ENCODE data around the gene TK1. TPM values are rescaled to one million over a fixed set of nuclear protein-coding genes. Genes with fewer than 3 reads are reported as not detected.
A peak's percentile ranks its signal among the peaks of the same experiment; 100 is the strongest.

Gene TK1
- total RNA-seq, 1 donor from 2014 or later, result 5.2 TPM

GRCh38 chr17:78131172-78132083 lies 55.4 kb downstream of the TK1 start:
- peak; percentile 74 for DNase-seq (ENCODE audit: missing footprints)

GRCh38 chr17:78130437-78131101 lies 56.3 kb downstream of the TK1 start, which contains the start of gene TMC8:
Gene TMC8, plus strand, starts transcription at chr17:78130771. Its CDS starts 818 bp downstream, at chr17:78131589.
- DNase-seq (ENCODE audit: missing footprints), result peak; percentile 72
- intact Hi-C loops (cut with DNase I), result no loop called here
- ATAC-seq, result no peak

More at GRCh38 chr17:78131172-78132083, 55.4 kb downstream of the TK1 start:
- intact Hi-C loops (cut with DNase I), result no loop called here
- no peak for ATAC-seq

GRCh38 chr17:78130090-78130436 lies 56.8 kb downstream of the TK1 start:
- ATAC-seq, result no peak
- intact Hi-C loops (cut with DNase I), result no loop called here
- DNase-seq (ENCODE audit: missing footprints), result peak; percentile 2

- ATAC-seq, result no peak
- DNase-seq (ENCODE audit: missing footprints), result peak; percentile 53
- intact Hi-C loops (cut with DNase I), result loop anchor here (5.0 kb wide), 1 partner anchor 43 kb away; no protein-coding TSS in a partner anchor
These were observed 57.3 kb downstream of the TK1 start for GRCh38 chr17:78129351-78130089.

- ATAC-seq, result peak; percentile 27
- intact Hi-C loops (cut with DNase I), result loop anchor here (5.0 kb wide), 1 partner anchor 44 kb away; no protein-coding TSS in a partner anchor
- peak; percentile 85 for DNase-seq (ENCODE audit: missing footprints)
These were observed 58.1 kb downstream of the TK1 start, which contains the start of gene TMC6 for GRCh38 chr17:78128551-78129350. Gene TMC6, minus strand, starts transcription at chr17:78128755. Its CDS starts 1,923 bp downstream, at chr17:78126832.

GRCh38 chr17:78127888-78128550 lies 58.8 kb downstream of the TK1 start:
- intact Hi-C loops (cut with DNase I), result loop anchor here (5.0 kb wide), 1 partner anchor 44 kb away; no protein-coding TSS in a partner anchor
- DNase-seq (ENCODE audit: missing footprints), result peak; percentile 72
- peak; percentile 18 for ATAC-seq

- peak; percentile 90 for DNase-seq (ENCODE audit: missing footprints)
- intact Hi-C loops (cut with DNase I), result loop anchor here (5.0 kb wide), 1 partner anchor 45 kb away; no protein-coding TSS in a partner anchor
- peak; percentile 52 for ATAC-seq
These were observed 59.5 kb downstream of the TK1 start for GRCh38 chr17:78127239-78127887.

GRCh38 chr17:78126895-78127238 lies 60.0 kb downstream of the TK1 start:
- DNase-seq (ENCODE audit: missing footprints), result peak; percentile 69
- no peak for ATAC-seq
- intact Hi-C loops (cut with DNase I), result loop anchor here (5.0 kb wide), 1 partner anchor 45 kb away; no protein-coding TSS in a partner anchor

- ATAC-seq (peak; percentile 29), DNase-seq (ENCODE audit: missing footprints) (peak; percentile 70)
- intact Hi-C loops (cut with DNase I), result loop anchor here (5.0 kb wide), 1 partner anchor 46 kb away; no protein-coding TSS in a partner anchor
These were observed 60.6 kb downstream of the TK1 start for GRCh38 chr17:78125976-78126894.

- intact Hi-C loops (cut with DNase I), result loop anchor here (5.0 kb wide), 1 partner anchor 47 kb away; no protein-coding TSS in a partner anchor
- DNase-seq (ENCODE audit: missing footprints) (peak; percentile 75), ATAC-seq (no peak)
These were observed 61.5 kb downstream of the TK1 start for GRCh38 chr17:78125138-78125913.

- DNase-seq (ENCODE audit: missing footprints) (no peak), ATAC-seq (no peak)
- intact Hi-C loops (cut with DNase I), result loop anchor here (5.0 kb wide), 1 partner anchor 48 kb away; no protein-coding TSS in a partner anchor
These were observed 62.1 kb downstream of the TK1 start for GRCh38 chr17:78124836-78125137.

Other genes starting within 250 kb of the TK1 start
- 21.0 TPM for gene TNRC6C, start 228.3 kb downstream of the TK1 start, total RNA-seq
- 77.0 TPM for gene TMC6, start 58.3 kb downstream of the TK1 start, total RNA-seq
- 4.3 TPM for gene TMC8, start 56.3 kb downstream of the TK1 start, total RNA-seq
- gene C17orf99, start 40.7 kb downstream of the TK1 start, total RNA-seq, result not detected
- gene SYNGR2, start 18.5 kb downstream of the TK1 start, total RNA-seq, result 120 TPM
- gene AFMID, start 310 bp upstream of the TK1 start, total RNA-seq, result 38.2 TPM
- gene BIRC5, start 27.2 kb upstream of the TK1 start, total RNA-seq, result 1.2 TPM
- gene TMEM235, start 44.6 kb upstream of the TK1 start, total RNA-seq, result not detected
- gene SOCS3, start 173.0 kb upstream of the TK1 start, total RNA-seq, result 12.2 TPM
- 16.7 TPM for gene PGS1, start 191.6 kb upstream of the TK1 start, total RNA-seq